Stimulated activated CD8-positive, alpha-beta memory T cell treated with anti-CD3 and anti-CD28 coated beads, Interleukin-15, amount 100 ng/mL, for 4 hours (primary cell): ENCODE measurements around the gene PURA.

Experiments used
- DNase-seq, 2 donors: peaks; one replicate each; pipeline ENCODE4 v3.0.0-alpha.2; 2020; ENCODE audit warnings: low read depth in 2 of 2

PURA gene

DNA sequence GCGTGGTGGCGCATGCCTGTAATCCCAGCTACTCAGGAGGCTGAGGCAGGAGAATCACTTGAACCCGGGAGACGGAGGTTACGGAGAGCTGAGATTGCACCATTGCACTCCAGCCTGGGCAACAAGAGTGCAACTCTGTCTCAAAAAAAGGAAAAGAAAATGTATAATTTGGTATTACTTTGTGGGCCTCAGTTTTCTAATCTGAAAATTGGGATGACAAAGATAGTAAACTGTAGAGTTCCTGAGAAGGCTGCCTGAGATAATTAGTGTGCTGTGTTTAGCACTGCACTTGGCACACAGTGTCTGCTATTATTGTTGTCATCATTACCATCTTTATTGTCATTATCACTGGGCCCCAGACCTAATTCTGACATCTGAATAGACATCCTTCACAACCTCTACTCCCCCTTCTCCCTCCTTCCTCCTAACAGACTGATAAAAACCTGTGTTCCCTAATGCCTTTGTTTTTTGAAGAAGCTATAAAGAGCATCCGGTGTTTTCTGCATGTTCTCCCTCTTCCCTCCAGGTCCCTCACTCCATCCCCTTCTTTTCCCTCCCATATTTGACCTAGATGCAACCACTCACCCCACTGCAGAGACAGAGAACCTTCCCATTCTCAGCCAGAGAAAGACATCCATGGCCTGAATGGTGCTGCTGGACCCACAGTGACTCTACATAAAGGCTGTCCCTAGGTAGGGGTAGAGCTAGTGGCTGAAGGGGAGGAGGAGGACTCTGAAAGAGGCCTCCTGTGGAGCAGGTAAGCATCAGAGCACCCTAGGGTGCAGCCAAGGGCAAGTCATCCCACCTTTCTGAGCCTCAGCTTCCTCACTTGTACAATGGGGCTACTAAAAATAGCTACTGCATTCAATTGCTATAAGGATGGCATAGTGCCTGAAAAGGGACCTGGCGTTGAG lies 45.4 kb downstream of the PURA start:
- no peak for DNase-seq

DNA sequence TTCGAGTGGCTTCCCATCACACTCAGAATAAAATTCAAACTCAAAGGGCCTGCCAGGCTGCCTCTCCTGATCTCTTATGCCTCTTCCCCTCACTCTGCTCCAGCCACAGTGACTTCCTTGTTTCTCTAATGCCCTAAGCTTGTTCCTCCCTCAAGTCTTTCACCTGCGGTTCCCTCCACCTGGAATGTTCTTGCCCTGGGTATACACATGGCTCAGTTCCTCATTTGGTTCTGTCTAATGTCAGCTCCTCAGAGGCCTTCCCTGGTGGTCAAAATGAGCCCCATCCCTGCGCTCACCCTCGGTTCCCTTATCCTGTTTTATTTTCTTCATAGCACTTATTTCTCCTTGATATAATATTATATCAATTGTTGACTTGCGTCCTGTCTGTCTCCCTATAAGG lies 48.4 kb downstream of the PURA start:
- DNase-seq: no peak

GRCh38 chr5:140162781-140163180 lies 48.9 kb downstream of the PURA start:
- DNase-seq: no peak

GRCh38 chr5:140165101-140165922 lies 51.4 kb downstream of the PURA start:
- no peak for DNase-seq

DNA sequence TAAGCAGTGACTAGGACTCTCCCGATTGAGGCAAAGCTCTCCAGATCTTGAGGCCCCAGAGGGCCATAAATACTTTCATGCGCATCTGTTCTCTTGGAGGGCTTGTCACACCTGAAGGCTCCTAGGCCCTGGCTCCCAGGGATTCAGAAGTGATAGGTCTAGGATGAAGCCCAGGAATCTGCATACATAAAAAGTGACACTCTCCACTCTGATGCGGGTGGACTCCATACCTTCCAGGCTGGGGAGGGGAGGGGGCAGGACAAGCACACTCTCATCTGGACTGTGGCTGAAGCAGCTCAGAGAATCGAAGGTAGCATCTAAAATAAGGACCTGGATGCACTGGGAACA lies 52.0 kb downstream of the PURA start:
- DNase-seq: no peak

GRCh38 chr5:140166911-140167310 lies 53.0 kb downstream of the PURA start:
- no peak for DNase-seq

DNA sequence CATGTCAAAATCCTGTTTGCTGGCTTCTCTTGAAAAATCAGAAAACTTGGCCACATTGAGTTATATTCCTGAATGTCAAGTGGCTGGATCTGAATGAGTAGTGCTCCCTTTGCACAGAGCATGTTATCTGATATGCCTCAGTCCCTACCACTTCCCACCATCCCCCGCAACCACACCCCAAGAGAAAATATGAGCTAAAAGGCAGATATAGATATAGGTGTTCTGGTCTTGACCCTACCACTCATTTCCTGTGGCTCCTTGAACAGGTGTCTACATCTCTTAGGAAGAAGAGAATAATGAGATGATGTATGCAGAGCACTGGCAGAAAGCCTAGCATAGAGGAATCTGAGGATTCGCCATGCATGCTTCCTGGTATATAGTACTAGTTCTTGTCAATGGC lies 54.5 kb downstream of the PURA start:
- DNase-seq: no peak

DNA sequence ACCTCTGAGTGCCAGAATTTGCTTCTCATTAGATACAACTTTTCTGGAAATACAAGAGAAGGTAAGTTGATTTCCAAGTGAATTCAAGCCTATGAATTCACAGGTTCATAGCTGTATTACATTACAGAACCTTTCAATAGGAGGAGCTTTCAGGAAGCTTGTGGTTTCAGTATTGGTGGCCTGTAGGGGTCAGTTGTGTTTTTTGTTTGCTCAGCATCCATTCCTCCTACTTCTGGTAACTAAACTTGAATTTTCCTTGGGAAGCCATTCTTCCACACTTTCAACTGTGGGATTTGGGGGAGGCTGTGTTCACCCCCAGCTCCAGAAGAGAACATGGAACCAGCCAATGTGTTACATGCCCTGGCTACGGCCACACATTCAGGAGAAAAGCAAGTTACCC lies 55.5 kb downstream of the PURA start:
- DNase-seq: no peak

- DNase-seq: no peak
Observed at GRCh38 chr5:140172483-140172882, 58.6 kb downstream of the PURA start.

GRCh38 chr5:140174014-140174413 lies 60.1 kb downstream of the PURA start:
- DNase-seq: no peak

- DNase-seq: peak; percentile 88 to 90
Observed at GRCh38 chr5:140174465-140175366, 60.8 kb downstream of the PURA start, which contains the start of gene CYSTM1. TSS of gene CYSTM1 (plus strand) at chr5:140175188. CDS start at chr5:140194466, 19,278 bp downstream.
